ENCODE measurements around the gene PLPP1. TPM values are rescaled to one million over a fixed set of nuclear protein-coding genes. Genes with fewer than 3 reads are reported as not detected.
A peak's percentile ranks its signal among the peaks of the same experiment; 100 is the strongest.

Gene PLPP1
- 12.8 and 16.6 TPM in 2 replicates for total RNA-seq (2014; rRNA removed; shearing (Covaris generic); ENCODE audit: low replicate concordance)

DNA sequence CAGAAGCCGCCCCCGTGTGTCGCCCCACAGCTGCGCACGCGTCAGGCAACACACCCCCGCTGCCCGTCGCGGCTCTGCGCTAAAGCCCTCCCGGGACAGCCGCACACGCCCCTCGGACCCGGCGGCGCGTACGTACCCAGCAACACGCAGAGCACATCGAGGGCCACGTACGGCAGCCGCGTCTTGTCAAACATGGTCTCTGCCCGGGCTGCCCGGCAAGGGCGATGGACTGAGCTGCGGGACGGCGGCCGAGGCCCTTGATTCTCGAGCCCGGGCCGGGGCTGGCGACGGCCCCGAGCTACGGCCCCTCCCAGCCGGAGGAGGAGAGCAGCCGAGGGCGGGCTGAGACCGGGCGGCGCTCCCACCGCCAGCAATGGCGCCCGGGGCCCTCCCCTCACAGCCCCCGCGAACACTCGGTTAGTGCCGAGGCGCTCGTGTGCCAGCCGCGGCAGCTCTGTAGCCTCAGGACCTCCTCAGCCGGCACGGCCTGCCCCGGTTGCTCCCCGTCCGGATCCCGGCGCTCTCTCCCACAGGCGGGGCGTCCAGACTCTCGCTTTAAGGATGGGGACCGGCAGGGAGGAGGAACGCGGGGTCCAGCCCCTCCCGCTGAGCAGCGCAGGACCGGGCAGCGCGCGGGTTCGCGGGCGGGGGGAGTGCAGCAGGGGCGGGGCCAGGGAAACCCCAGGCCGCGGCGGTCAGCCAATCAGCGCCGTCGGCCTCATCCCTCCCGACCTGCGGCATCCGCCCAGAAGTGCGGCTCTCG lies at the start of gene PLPP1:
Gene PLPP1, minus strand, starts transcription at position 529 of the 763 bp plus-strand sequence. Its CDS starts 335 bp downstream, at position 194.
- peak; percentile 89 for DNase-seq
- H3K9me3 ChIP-seq: no peaks in the 10 kb centered on the region

DNA sequence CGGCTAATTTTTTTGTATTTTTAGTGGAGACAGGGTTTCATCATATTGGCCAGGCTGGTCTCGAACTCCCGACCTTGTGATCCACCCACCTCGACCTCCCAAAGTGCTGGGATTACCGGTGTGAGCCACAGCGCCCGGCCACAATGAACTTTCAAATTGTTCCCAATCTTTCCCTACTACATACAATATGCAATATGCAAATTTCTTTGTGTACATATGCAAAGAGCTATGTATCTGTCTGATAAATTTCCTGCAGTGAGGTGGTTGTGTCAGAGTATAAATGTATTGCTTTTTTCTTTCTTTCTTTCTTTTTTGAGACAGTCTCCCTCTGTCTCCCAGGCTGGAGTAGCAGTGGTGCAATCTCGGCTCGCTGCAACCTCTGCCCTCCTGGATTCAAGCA lies 48.8 kb upstream of the PLPP1 start:
- Histone ChIP-seq H3K27me3 (no peaks in the 10 kb centered on the region), H3K9me3 (no peaks in the 10 kb centered on the region; the same call in 1 of the 2 replicates), H3K36me3 (no peaks in the 10 kb centered on the region), H3K4me3 (no peak overlapping the region)
- DNase-seq: no peak

More for the DNA sequence above, at the start of gene PLPP1:
- H3K36me3 ChIP-seq: no peaks in the 10 kb centered on the region
- no peaks in the 10 kb centered on the region for H3K27me3 ChIP-seq
- H3K4me3 ChIP-seq: peak within 1 kb of the TSS; percentile 97

DNA sequence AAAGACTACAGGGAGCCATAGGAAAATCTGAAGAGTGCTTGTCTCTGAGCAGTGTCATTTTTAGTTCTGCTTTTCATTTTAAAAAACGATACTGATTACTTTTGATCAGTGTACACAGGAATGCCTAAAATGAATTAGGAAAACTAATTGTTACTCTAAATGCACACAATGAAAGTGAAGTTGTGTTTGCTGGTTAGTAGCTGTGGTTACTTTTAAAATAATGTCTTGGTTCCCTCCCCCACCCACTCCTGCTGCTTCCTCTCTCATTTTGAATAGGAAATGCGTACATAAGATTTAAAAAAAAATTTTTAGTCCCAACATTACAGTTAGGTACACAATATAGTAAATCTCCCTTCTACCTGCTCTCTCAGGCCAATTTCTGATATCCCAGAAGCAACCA lies 47.5 kb upstream of the PLPP1 start:
- H3K36me3 ChIP-seq: no peaks in the 10 kb centered on the region
- DNase-seq: no peak
- H3K4me3 ChIP-seq: no peak overlapping the region
- H3K27me3 ChIP-seq: no peaks in the 10 kb centered on the region
- no peaks in the 10 kb centered on the region for H3K9me3 ChIP-seq

DNA sequence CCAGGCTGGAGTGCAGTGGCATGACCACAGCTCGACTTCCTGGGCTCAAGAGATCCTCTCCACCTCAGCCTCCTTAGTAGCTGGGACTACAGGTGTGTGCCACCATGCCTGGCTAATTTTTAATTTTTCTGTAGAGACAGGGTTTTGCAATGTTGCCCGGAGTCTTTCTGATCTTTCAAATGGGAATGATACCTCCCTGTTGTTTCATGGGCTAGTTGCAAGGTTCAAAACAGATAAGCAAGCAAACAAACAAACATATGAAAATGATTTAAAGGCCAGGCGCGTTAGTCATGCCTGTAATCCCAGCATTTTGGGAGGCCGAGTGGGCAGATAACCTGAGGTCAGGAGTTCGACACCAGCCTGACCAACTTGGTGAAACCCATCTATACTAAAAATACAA lies 45.3 kb upstream of the PLPP1 start:
- DNase-seq: no peak
- Histone ChIP-seq H3K9me3 (no peaks in the 10 kb centered on the region), H3K4me3 (no peak overlapping the region), H3K36me3 (no peaks in the 10 kb centered on the region), H3K27me3 (no peaks in the 10 kb centered on the region)

DNA sequence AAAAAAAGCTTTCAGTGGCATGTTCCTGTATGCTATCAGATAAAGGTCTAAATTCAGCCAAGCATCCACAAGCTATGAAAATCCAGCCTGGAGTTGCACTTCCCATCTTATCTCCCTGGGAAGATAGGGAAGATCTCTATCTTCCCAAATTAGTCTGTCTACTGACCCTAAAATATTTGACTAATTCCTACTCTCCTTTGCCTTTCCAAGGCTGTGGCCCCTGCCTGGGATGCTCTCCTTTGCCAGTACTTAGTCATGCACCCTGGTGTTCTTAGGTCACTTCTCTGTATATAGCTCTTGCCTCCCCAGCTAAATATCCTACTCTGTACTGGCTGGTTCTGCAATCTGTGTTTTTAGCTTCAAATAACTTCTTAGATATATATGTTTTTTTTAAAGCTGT lies 44.0 kb upstream of the PLPP1 start:
- peak; percentile 49 for DNase-seq
- H3K36me3 ChIP-seq: no peaks in the 10 kb centered on the region
- H3K4me3 ChIP-seq: no peak overlapping the region

DNA sequence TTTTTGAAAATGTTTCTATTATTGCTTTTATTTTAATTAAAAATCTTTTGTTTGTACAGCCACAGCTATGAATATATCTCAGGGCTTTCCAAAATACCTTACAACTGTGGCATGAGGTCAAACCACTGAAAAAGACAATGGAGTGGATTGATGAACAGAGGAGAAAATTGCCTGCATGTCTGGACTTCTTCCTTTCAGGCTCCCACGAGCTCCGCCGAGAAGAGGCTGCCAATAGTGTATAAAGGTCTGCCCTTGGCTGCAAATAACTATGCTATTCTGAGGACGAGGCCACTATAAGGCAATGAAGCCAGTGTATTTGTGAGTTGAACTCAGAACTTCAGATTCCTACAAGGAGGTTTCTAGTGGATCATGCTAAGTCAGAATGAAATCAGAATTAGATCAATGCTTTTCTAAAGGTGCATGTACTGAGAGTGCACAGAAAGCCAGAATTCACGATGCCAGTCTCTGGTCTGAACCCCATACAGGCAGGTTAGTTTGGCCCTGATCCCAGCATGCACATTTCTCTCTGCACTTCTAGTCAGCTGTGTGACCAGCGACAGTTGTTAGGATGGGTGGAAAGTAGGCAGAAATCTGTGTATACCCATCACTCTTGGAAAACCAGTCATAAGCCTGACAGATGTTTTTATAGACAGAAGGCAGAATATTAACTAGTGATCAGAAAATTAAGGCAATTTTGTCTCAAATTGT lies 42.7 kb upstream of the PLPP1 start:
- DNase-seq: no peak
- Histone ChIP-seq H3K27me3 (no peaks in the 10 kb centered on the region), H3K36me3 (no peaks in the 10 kb centered on the region), H3K4me3 (no peak overlapping the region), H3K9me3 (no peaks in the 10 kb centered on the region)

More for the DNA sequence above, 44.0 kb upstream of the PLPP1 start:
- no peaks in the 10 kb centered on the region for H3K9me3 ChIP-seq
- no peaks in the 10 kb centered on the region for H3K27me3 ChIP-seq

DNA sequence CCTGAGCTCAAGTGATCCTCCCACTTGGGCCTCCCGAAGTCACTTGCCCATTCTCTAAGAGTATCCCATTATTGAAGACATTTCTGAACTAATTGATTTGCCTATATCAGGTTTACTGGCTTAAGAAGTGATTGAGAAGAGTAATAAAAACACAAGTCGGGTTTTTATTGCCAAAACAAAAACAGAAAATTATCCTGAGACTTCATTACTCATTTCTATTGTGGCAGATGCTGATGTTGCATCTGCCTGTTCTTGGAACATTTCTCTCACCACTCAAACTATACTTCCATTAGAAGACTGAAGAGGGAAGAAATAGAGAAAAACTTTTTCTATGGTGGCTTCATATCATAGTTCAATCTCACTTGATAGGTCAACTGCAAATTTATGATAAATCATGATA lies 41.9 kb upstream of the PLPP1 start:
- no peak overlapping the region for H3K4me3 ChIP-seq
- DNase-seq: no peak
- no peaks in the 10 kb centered on the region for H3K9me3 ChIP-seq
- H3K27me3 ChIP-seq: no peaks in the 10 kb centered on the region
- H3K36me3 ChIP-seq: no peaks in the 10 kb centered on the region

DNA sequence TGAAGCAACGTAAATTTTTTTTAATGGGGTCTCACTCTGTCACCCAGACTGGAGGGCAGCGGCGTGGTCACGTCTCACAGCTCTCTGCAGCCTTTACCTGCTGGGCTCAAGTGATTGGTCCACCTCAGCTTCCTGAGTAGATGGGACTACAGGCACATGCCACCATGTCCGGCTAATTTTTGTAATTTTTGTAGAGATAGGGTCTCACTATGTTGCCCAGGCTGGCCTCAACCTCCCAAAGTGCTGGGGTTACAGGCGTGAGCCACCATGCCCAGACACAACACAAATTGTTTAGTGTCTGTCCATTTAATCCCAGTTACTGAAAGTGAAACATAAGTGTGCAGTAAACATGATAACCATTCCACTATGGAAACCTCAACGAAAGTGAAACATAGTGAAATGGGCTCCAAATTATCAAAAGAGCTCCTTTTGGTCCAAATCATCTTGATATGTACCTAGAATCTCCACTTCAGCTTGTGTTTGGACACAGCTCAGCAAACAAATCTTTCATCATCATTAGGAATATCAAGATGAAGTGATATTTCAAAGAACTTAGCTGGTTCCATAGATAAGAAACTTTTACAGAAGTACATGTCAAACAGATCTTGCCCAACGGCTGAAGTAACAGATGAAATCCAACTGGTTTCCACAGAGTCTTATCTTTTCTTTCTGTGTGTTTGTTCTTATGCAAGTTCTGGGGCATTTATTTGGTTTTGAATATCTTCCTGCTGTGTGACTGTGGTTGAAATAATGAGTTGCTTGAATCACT lies 41.2 kb upstream of the PLPP1 start:
- Histone ChIP-seq H3K27me3 (no peaks in the 10 kb centered on the region), H3K36me3 (no peaks in the 10 kb centered on the region), H3K4me3 (no peak overlapping the region), H3K9me3 (no peaks in the 10 kb centered on the region)
- no peak for DNase-seq

DNA sequence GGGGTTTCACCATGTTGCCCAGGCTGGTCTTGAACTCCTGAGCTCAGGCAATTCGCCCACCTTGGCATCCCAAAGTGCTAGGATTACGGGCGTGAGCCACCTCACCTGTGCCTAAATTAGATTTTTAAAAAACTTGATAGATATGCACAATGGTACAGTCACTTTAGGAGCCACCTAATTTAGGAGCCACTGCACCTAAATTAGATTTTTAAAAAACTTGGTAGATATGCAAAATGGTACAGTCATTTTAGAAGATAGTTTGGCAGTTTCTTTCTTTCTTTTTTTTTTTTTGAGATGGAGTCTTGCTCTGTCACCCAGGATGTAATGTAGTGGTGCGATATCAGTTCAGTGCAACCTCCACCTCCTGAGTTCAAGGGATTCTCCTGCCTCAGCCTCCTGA lies 37.8 kb upstream of the PLPP1 start:
- Histone ChIP-seq H3K36me3 (no peaks in the 10 kb centered on the region), H3K27me3 (no peaks in the 10 kb centered on the region), H3K4me3 (no peak overlapping the region), H3K9me3 (no peaks in the 10 kb centered on the region)
- DNase-seq: no peak

DNA sequence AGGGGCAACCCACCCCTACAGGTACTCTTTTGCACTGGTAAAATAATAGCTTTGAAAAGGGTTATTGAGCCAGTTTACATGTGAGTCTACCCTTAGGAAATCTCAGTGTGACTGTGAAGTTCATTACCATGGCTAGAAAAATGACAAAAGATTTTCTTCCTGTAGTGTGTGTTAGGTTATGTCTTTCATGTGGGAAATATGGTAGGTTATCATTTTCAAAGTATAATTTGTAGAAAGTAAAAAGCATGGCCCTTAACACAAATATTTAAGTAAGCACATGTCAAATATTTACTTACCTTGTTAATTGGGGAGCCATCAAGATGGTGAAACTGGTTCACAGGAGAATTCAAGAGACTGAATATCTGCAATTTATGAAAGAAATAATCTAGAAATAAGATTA lies 37.3 kb upstream of the PLPP1 start:
- no peaks in the 10 kb centered on the region for H3K9me3 ChIP-seq
- DNase-seq: no peak
- no peak overlapping the region for H3K4me3 ChIP-seq
- H3K36me3 ChIP-seq: no peaks in the 10 kb centered on the region
- no peaks in the 10 kb centered on the region for H3K27me3 ChIP-seq

DNA sequence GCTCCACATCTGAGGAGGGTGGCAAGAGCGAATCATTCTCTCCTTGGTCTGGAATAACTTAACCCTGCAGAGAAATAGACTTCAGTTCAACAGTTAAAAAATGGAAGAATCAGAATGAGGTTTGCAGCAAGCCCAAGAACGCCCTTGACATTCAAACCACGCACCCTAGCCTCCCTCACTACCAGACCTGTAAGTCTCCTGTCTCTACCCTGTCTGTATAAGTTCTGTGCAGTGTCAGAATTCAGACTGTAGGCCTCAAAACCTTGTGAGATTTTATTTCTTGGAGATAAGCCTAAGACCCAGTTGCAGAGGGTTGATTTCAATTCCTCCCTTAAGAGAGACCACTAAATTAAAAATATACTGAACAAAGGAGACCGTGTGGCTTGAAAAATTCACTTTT lies 35.8 kb upstream of the PLPP1 start:
- DNase-seq: no peak
- Histone ChIP-seq H3K9me3 (no peaks in the 10 kb centered on the region), H3K4me3 (no peak overlapping the region), H3K27me3 (no peaks in the 10 kb centered on the region), H3K36me3 (no peaks in the 10 kb centered on the region)

DNA sequence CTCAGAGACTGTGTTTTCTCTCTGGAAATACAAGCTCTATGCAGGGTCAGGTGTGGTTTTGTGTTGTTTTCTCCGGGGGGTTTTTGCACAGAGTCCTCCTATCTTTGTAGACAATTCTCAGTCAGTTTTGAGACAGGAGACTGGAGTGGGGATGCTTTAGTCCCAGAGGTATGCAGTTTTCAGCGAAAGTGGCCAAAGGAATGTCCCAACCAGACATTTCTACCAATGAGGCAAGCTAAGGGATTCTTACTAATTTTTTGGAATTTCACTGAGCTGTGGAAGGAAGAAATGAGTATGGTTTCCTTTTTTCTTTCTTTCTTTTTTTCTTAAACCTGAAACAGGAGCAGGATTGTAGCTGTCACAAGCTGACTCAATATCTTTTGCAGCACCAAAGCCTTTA lies 35.3 kb upstream of the PLPP1 start:
- Histone ChIP-seq H3K36me3 (no peaks in the 10 kb centered on the region), H3K9me3 (no peaks in the 10 kb centered on the region), H3K27me3 (no peaks in the 10 kb centered on the region), H3K4me3 (no peak overlapping the region)
- no peak for DNase-seq

DNA sequence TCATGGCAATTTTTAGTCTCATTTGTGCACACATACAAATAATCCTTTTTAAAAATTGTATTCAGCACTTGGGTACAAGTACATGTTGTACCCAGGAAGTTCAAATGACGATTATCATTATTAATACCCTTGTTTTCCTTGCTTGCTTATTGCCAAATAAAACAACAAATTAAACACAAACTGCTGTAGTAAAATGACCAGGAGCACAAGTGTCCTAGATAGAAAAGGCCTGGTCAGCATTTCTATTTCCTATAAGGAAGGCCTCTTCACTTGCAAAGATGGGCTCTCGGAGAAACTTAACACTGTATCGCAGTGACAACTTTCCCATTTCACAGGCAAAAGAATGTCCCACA lies 34.7 kb upstream of the PLPP1 start:
- Histone ChIP-seq H3K9me3 (no peaks in the 10 kb centered on the region), H3K36me3 (no peaks in the 10 kb centered on the region), H3K4me3 (no peak overlapping the region), H3K27me3 (no peaks in the 10 kb centered on the region)
- no peak for DNase-seq

DNA sequence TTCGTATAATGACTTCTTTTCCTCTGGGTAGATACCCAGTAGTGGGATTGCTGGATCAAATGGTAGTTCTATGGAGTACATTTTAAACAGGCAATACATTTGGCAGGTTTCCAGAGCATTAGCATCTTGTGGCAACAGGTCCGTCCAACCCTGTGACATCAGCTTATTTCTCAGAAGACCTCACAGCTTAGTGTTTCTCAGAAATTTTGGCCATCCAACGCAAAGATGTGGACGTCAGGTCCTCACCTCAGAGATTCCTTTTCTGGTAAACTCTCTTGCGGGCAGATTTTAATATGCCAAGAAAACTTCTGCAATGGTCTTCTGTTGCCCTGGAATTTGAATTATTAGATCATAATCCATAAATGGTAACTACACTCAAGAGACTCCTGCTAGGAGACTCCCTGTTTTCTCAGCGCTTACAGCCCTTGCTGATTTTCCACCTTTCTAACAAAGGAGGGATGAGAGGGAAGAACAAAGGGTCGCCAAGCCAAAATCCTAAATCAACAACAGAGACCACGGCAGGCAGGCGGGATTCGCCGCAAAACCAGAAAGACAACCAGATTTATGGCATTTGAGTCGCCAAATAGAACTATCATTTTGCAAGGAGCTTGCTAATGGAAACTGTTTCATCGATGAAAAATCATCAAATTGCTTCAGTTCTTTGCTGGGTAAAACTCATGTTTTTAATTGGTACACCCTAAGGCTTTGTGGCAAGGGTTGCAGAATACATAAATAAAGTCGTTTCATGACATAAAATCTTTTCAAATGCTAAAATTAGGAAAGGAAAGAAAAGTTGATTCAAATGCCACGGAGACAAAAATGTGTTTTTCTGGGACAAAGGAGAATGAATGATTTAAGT lies 34.1 kb upstream of the PLPP1 start:
- Histone ChIP-seq H3K27me3 (no peaks in the 10 kb centered on the region), H3K4me3 (no peak overlapping the region), H3K36me3 (no peaks in the 10 kb centered on the region), H3K9me3 (no peaks in the 10 kb centered on the region)
- no peak for DNase-seq

DNA sequence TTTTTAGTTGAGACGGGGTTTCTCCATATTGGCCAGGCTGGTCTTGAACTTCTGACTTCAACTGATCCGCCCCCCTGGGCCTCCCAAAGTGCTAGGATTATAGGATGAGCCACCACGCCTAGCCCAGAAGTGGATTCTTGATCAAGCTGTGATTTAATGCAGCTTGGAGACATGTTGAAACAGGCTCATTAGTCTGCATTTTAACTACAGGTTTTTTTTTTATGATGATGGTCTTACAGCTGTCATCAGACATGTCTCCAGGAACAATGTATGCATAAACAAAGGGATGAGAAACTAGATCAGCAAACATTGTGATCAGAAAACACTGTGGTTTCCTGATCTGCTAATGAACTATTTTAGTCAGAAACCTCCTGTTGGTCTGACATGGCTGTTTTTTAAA lies 30.0 kb upstream of the PLPP1 start:
- Histone ChIP-seq H3K27me3 (no peaks in the 10 kb centered on the region), H3K9me3 (no peaks in the 10 kb centered on the region), H3K4me3 (no peak overlapping the region), H3K36me3 (no peaks in the 10 kb centered on the region)
- no peak for DNase-seq

DNA sequence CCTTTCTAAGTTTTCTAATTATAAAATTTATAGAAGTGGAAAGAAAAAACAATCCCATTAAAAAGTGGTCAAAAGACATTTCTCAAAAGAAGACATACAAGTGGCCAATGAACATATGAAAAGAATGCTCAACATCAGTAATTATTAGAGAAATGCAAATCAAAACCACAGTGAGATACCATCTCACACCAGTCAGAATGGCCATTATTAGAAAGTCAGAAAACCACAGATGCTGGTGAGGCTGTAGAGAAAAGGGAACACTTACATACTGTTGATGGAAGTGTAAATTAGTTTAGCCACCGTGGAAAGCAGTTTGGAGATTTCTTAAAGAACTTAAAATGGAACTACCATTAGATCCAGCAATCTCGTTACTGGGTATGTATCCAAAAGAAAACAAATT lies 23.7 kb upstream of the PLPP1 start:
- no peak overlapping the region for H3K4me3 ChIP-seq
- no peaks in the 10 kb centered on the region for H3K27me3 ChIP-seq
- H3K36me3 ChIP-seq: no peaks in the 10 kb centered on the region
- no peaks in the 10 kb centered on the region for H3K9me3 ChIP-seq
- DNase-seq: no peak

DNA sequence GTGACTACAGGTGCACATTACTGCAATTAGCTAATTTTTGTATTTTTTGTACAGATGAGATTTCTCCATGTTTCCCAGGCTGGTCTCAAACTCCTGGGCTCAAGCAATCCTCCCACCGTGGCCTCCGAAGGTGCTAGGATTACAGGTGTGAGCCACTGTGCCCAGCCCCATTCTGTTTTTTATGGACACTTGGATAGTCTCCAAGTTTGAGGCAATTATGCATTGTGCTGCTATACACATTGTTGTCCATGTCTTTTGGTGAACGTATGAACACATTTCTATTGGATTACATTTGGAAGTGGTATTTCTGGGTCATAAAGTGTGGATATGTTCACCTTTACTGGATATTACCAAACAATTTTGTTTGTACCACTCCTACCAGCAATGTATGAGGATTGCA lies 22.4 kb upstream of the PLPP1 start:
- H3K9me3 ChIP-seq: no peaks in the 10 kb centered on the region
- no peaks in the 10 kb centered on the region for H3K36me3 ChIP-seq
- DNase-seq: no peak
- no peaks in the 10 kb centered on the region for H3K27me3 ChIP-seq
- H3K4me3 ChIP-seq: no peak overlapping the region

Data from MG63 (cell line).